ENCODE data around the gene JAML.

GRCh38 chr11:118229274-118229847 lies 4.5 kb upstream of the JAML start:
- TF ChIP-seq, protein P1, sequence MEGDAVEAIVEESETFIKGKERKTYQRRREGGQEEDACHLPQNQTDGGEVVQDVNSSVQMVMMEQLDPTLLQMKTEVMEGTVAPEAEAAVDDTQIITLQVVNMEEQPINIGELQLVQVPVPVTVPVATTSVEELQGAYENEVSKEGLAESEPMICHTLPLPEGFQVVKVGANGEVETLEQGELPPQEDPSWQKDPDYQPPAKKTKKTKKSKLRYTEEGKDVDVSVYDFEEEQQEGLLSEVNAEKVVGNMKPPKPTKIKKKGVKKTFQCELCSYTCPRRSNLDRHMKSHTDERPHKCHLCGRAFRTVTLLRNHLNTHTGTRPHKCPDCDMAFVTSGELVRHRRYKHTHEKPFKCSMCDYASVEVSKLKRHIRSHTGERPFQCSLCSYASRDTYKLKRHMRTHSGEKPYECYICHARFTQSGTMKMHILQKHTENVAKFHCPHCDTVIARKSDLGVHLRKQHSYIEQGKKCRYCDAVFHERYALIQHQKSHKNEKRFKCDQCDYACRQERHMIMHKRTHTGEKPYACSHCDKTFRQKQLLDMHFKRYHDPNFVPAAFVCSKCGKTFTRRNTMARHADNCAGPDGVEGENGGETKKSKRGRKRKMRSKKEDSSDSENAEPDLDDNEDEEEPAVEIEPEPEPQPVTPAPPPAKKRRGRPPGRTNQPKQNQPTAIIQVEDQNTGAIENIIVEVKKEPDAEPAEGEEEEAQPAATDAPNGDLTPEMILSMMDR (IDR thresholded peaks at IDR 0.05) = no peak
- no peak for TF ChIP-seq POLR2A (IDR thresholded peaks at IDR 0.05)

All from heart left ventricle (tissue), 13 donors.